OCI-M1 (cell line): ENCODE results near the gene IARS1.

Experiments
- DNase-seq: peaks from one replicate; lab custom pipeline; 2025; lab: John Stamatoyannopoulos, UW

Gene IARS1

GRCh38 chr9:92293452-92294296 lies at the start of gene IARS1:
Gene IARS1 (minus strand): TSS chr9:92293697. CDS start chr9:92289419, 4,278 bp downstream.
- DNase-seq: peak; percentile 99

- DNase-seq: peak; percentile 26
Measured at GRCh38 chr9:92342825-92343488, 49.5 kb upstream of the IARS1 start.

- DNase-seq: no peak
Measured at GRCh38 chr9:92341578-92341977, 48.1 kb upstream of the IARS1 start.

- no peak for DNase-seq
Measured at GRCh38 chr9:92333282-92333634, 39.8 kb upstream of the IARS1 start.

GRCh38 chr9:92332577-92333281 lies 39.2 kb upstream of the IARS1 start:
- DNase-seq: no peak

- peak; percentile 46 for DNase-seq
Measured at GRCh38 chr9:92328225-92328624, 34.7 kb upstream of the IARS1 start.

GRCh38 chr9:92327283-92327850 lies 33.9 kb upstream of the IARS1 start:
- DNase-seq: peak; percentile 23

- peak; percentile 74 for DNase-seq
Measured at GRCh38 chr9:92325991-92326500, 32.5 kb upstream of the IARS1 start.

GRCh38 chr9:92325269-92325990 lies 31.9 kb upstream of the IARS1 start, which contains the start of the genes CENPP and NOL8:
Gene CENPP (plus strand): TSS chr9:92325953.
Gene NOL8 (minus strand): TSS chr9:92325350. CDS start chr9:92324161, 1,189 bp downstream.
- peak; percentile 95 for DNase-seq

- no peak for DNase-seq
Measured at GRCh38 chr9:92324889-92325268, 31.4 kb upstream of the IARS1 start.

- no peak for DNase-seq
Measured at GRCh38 chr9:92324431-92324830, 30.9 kb upstream of the IARS1 start.

- no peak for DNase-seq
Measured at GRCh38 chr9:92315456-92315855, 22.0 kb upstream of the IARS1 start.

GRCh38 chr9:92313624-92314012 lies 20.1 kb upstream of the IARS1 start:
- DNase-seq: no peak

GRCh38 chr9:92312887-92313623 lies 19.6 kb upstream of the IARS1 start:
- peak; percentile 49 for DNase-seq

- DNase-seq: no peak
Measured at GRCh38 chr9:92310562-92310961, 17.1 kb upstream of the IARS1 start.

GRCh38 chr9:92308893-92309292 lies 15.4 kb upstream of the IARS1 start:
- DNase-seq: no peak

GRCh38 chr9:92300936-92301335 lies 7.4 kb upstream of the IARS1 start:
- DNase-seq: no peak

GRCh38 chr9:92299116-92299515 lies 5.6 kb upstream of the IARS1 start:
- DNase-seq: no peak

GRCh38 chr9:92298036-92298435 lies 4.5 kb upstream of the IARS1 start:
- no peak for DNase-seq

GRCh38 chr9:92297611-92298010 lies 4.1 kb upstream of the IARS1 start:
- no peak for DNase-seq

- DNase-seq: peak; percentile 90
Measured at GRCh38 chr9:92295827-92296258, 2.3 kb upstream of the IARS1 start.
